ENCODE measurements around the gene PRDX1. TPM values are rescaled to one million over a fixed set of nuclear protein-coding genes. Genes with fewer than 3 reads are reported as not detected.

The PRDX1 gene
- total RNA-seq (2021; fragmentation: NEBNext Ultra II Directional; extraction: Animal tissue kit (Norgen Biotek cat#: 25700)), result 1,354 and 1,418 TPM in 2 replicates
- polyA plus RNA-seq (2011; rRNA removed), result 611 and 1,165 TPM in 2 replicates
- polyA plus RNA-seq (2011; cell fraction: cytosol; rRNA removed), result 1,073 TPM
- 289 TPM for polyA plus RNA-seq (2011; cell fraction: nucleus; rRNA removed)
- polyA plus RNA-seq (2012, experiment 1 of 2), result 1,250 to 1,913 TPM (median 1,350 TPM) in 4 replicates
- 731 TPM for polyA plus RNA-seq (2012, experiment 2 of 2)
- 1,094 TPM for polyA plus RNA-seq (2013, experiment 1 of 2)
- 1,165 TPM for polyA plus RNA-seq (2013, experiment 2 of 2)
- 624 and 694 TPM in 2 replicates for polyA minus RNA-seq (2011; rRNA and poly(A)+ RNA removed)
- 277 TPM for polyA minus RNA-seq (2011; cell fraction: cytosol; rRNA and poly(A)+ RNA removed)
- 228 TPM for polyA minus RNA-seq (2011; cell fraction: nucleus; rRNA and poly(A)+ RNA removed)
- long read RNA-seq, experiment 1, transcript PRDX1-202 (6 exons, 1,021 nt), result major isoform, 1,159 of 1,558 reads
- long read RNA-seq, experiment 1, partial matches to known transcripts, result 264 of 1,558 reads
- long read RNA-seq, experiment 1, other reads (novel, unspliced or antisense), result 135 of 1,558 reads
- long read RNA-seq, experiment 2, transcript PRDX1-202 (6 exons, 1,021 nt), result major isoform, 2,644 of 2,799 reads
- long read RNA-seq, experiment 2, transcript PRDX1-201 (6 exons, 1,234 nt), result minor isoform, 25 of 2,799 reads
- long read RNA-seq, experiment 2, partial matches to known transcripts, result 9 of 2,799 reads
- long read RNA-seq, experiment 2, other reads (novel, unspliced or antisense), result 121 of 2,799 reads

DNA sequence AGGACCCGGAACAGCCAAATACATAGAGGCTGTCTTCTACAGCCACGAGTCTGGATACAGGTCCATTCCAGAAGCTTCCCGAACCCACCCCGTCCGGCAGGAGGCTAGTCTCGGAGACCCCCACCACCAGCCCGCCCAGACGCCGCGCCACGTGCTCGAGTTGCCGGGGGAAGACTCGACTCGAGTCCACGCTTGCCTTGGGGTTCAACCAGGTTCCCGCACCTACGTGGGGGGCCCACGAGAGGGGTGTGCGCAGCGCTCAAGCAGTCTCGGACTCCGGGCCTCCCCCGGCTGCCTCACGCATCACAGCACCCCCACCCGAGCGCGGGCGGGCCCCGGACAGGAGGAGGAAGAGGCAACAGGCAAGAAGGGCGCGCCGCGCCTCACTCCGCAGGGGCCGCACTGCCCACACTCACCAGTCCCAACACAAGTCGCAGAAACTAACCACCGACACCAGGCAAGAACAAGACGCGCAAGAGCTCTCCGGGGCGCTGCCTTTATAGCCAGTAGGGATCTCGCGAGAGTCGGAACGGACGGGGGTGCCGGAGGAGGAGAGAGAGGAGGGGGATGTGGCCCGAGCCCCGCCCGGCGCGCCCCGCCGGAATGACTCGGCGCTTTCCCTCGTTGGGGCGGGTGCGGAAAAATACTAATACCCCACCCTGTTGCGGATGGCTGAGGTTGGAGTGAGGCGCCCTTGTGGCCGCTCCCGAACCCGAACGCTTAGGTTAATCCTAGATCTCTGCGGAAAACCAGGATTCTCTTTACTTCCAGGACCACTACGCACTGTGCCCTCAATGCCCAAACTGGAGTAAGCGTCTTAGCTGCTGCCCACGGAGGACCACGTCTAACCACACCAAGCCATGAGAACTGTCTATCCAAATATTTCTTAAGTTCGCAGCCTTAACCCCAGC is at the start of gene PRDX1:
Gene PRDX1, minus strand, starts transcription at position 472 of the 911 bp plus-strand sequence. CDS start 2,841 bp downstream, outside the sequence.
- POLR2A ChIA-PET (ENCODE audit: partially characterized antibody), result interaction anchor here (0.5 to 13.3 kb wide), 57 partner anchors 16 to 802 kb away, joined by 3 to 741 read pairs (median 4); partner anchors contain the start of genes AKR1A1, BEST4, BTBD19 and CCDC163
- H3K4me3 ChIP-seq (ENCODE audit: extremely low read depth in 1 of 4, insufficient read depth in 2 of 4, low read depth in 3 of 4, low read length in 4 of 4), result peak within 1 kb of the TSS; percentile 96 to 100 (median 98)
- no peak for FAIRE-seq
- TF ChIP-seq NRF1 (IDR thresholded peaks at IDR 0.05; ENCODE audit: low read depth, low read length), result no peak
- TF ChIP-seq KDM4A (IDR thresholded peaks at IDR 0.05; ENCODE audit: low read depth, low read length, severe bottlenecking), result peak; percentile 99
- TF ChIP-seq, protein P1, sequence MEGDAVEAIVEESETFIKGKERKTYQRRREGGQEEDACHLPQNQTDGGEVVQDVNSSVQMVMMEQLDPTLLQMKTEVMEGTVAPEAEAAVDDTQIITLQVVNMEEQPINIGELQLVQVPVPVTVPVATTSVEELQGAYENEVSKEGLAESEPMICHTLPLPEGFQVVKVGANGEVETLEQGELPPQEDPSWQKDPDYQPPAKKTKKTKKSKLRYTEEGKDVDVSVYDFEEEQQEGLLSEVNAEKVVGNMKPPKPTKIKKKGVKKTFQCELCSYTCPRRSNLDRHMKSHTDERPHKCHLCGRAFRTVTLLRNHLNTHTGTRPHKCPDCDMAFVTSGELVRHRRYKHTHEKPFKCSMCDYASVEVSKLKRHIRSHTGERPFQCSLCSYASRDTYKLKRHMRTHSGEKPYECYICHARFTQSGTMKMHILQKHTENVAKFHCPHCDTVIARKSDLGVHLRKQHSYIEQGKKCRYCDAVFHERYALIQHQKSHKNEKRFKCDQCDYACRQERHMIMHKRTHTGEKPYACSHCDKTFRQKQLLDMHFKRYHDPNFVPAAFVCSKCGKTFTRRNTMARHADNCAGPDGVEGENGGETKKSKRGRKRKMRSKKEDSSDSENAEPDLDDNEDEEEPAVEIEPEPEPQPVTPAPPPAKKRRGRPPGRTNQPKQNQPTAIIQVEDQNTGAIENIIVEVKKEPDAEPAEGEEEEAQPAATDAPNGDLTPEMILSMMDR (IDR thresholded peaks at IDR 0.05; ENCODE audit: control extremely low read depth in 1 of 3, insufficient read depth in 1 of 3, low read depth in 1 of 3, low read length in 3 of 3), result peak in 1 of 3 experiments; percentile 11; a peak in 1 of 4 replicates

More for the DNA sequence above, at the start of gene PRDX1:
- WGBS, 2 experiments (ENCODE audit: extremely low coverage in 1 of 2, insufficient coverage in 1 of 2, insufficient read length in 1 of 2, insufficient replicate concordance in 2 of 2, low coverage in 1 of 2, low lambda C conversion rate in 2 of 2, missing lambda C conversion rate in 1 of 2), result 2% methylated on average over 67 of the region's 72 CpGs; no CpG with 5 or more reads in 1 of the 2 experiments
- peak within 1 kb of the TSS; percentile 99 for H3K18ac ChIP-seq (ENCODE audit: extremely low read depth, low read length)
- no peaks in the 10 kb centered on the region for H3K27me3 ChIP-seq (replicated peaks in 1 of 4; ENCODE audit: control insufficient read depth in 3 of 4, extremely low read depth in 1 of 4, insufficient read depth in 3 of 4, low read length in 3 of 4)
- H2AFZ ChIP-seq (ENCODE audit: low read length), result peak within 1 kb of the TSS; percentile 10; the same call in 1 of the 2 replicates
- peaks cover 2 to 12% (median 5%) of the 10 kb centered on the region in 4 experiments; a peak in 5 of 7 replicates for H3K4me1 ChIP-seq (replicated peaks in 1 of 4; ENCODE audit: control insufficient read depth in 3 of 4, insufficient read depth in 4 of 4, low read length in 3 of 4)
- H3K4ac ChIP-seq (replicated peaks; ENCODE audit: insufficient read length, low read depth, low read length), result peak within 1 kb of the TSS; percentile 92
- H2BK12ac ChIP-seq (ENCODE audit: low read depth, low read length), result peak within 1 kb of the TSS; percentile 99
- H2AK5ac ChIP-seq (ENCODE audit: low read depth, low read length), result peak within 1 kb of the TSS; percentile 100
- H3K79me2 ChIP-seq (ENCODE audit: control insufficient read depth in 1 of 2, insufficient read depth in 2 of 2, low read length in 2 of 2), result peaks cover 30 to 50% of the 10 kb centered on the region in 2 experiments
- H3K27ac ChIP-seq (ENCODE audit: low read depth, low read length), result peak within 1 kb of the TSS; percentile 91
- peak within 1 kb of the TSS; percentile 98 for H4K91ac ChIP-seq (replicated peaks; ENCODE audit: insufficient read length, low read length)
- peak within 1 kb of the TSS; percentile 0 for H3K14ac ChIP-seq (ENCODE audit: insufficient read length)
- DNase-seq (ENCODE audit: low read depth in 1 of 2, low spot score in 2 of 2), result peak; percentile 91 to 99
- peak within 1 kb of the TSS; percentile 95 for H4K5ac ChIP-seq (ENCODE audit: insufficient read length, low read depth, low read length)
- peak within 1 kb of the TSS; percentile 76 to 90 for H3K4me2 ChIP-seq (ENCODE audit: insufficient read depth in 1 of 2, low read depth in 2 of 2, low read length in 2 of 2)
- H3K23me2 ChIP-seq (ENCODE audit: low read depth, low read length), result peaks cover 8% of the 10 kb centered on the region
- peaks cover 11 to 24% of the 10 kb centered on the region in 2 experiments for H4K20me1 ChIP-seq (replicated peaks in 1 of 2; ENCODE audit: control insufficient read depth in 1 of 2, insufficient read depth in 2 of 2, low read length in 2 of 2)
- H3K36me3 ChIP-seq (ENCODE audit: control insufficient read depth in 2 of 4, insufficient read depth in 4 of 4, low read length in 3 of 4), result peaks cover 7 to 30% (median 17%) of the 10 kb centered on the region in 4 experiments; a peak in 6 of 8 replicates
- H3K79me1 ChIP-seq (ENCODE audit: low read depth, low read length), result no peaks in the 10 kb centered on the region
- H3K9me3 ChIP-seq (ENCODE audit: insufficient read depth in 2 of 2, low read depth in 1 of 2, low read length in 1 of 2), result no peaks in the 10 kb centered on the region
- CTCF ChIA-PET (ENCODE audit: partially characterized antibody), result interaction anchor here (0.6 to 2.7 kb wide), 8 partner anchors 9 to 721 kb away, joined by 3 to 16 read pairs (median 5); partner anchors contain the start of gene PLK3
- peak within 1 kb of the TSS; percentile 83 for H3K56ac ChIP-seq (replicated peaks; ENCODE audit: insufficient read length, low read depth, low read length)
- H3K9ac ChIP-seq (replicated peaks in 1 of 4; ENCODE audit: extremely low read depth in 1 of 4, low read depth in 3 of 4, low read length in 3 of 4), result peak within 1 kb of the TSS; percentile 92 to 98 (median 94)
- 0 out of 2 replicates have a peak within 1 kb of the TSS, but pooled peaks have one; percentile 48 for H2BK20ac ChIP-seq (ENCODE audit: low read length)
- H2BK15ac ChIP-seq (ENCODE audit: low read length), result peak within 1 kb of the TSS; percentile 88; the same call in 1 of the 2 replicates
- peak within 1 kb of the TSS; percentile 97 for H4K8ac ChIP-seq (ENCODE audit: extremely low read depth, insufficient read depth, low read length)
- H2BK5ac ChIP-seq (ENCODE audit: low read depth, low read length), result peak within 1 kb of the TSS; percentile 100
- H3K23ac ChIP-seq (ENCODE audit: insufficient read length), result no peak within 1 kb of the TSS
- peak within 1 kb of the TSS; percentile 63 for H2BK120ac ChIP-seq (replicated peaks; ENCODE audit: low read depth, low read length)

Data from H1 (cell line).